GM10266 (cell line): ENCODE data around the gene CPA1.

Experiments used
- DNase-seq: peaks from one replicate; pipeline ENCODE4 v3.0.0; 2012; ENCODE audit errors: extremely low spot score
- TF ChIP-seq, protein P1 (sequence below): IDR thresholded peaks from 2 replicates; pipeline ENCODE4 v1.5.1; 2012; ENCODE audit warnings: mild to moderate bottlenecking, low read depth; ENCODE audit not compliant: control insufficient read depth, insufficient read depth; ENCODE audit errors: missing control alignments

Gene CPA1

DNA sequence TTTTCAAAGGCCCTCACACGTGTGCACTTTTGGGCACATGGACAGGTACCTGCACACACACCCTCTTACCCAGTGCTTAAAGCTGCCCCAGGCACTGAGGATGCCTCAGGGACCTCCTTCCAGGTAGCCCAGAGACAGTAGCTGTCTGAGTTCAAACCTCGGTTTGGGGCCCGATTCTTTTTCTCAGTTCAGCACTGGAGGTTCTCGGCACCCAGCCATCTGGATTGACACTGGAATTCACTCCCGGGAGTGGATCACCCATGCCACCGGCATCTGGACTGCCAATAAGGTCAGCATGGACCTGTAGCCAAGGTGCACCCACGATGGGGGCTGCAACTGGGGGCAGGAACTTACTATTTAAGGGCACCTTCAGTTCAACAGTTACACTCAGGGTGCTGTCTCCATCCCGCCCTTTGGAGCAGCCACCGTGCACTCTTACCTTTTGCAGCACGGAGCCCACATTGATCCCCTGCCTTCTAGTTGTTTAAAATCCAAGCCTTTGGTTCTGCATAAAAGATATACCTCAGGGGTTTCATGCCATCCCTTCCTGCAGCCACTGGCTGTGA is 18.0 kb upstream of the CPA1 start:
- no peak for DNase-seq
- TF ChIP-seq, protein P1, sequence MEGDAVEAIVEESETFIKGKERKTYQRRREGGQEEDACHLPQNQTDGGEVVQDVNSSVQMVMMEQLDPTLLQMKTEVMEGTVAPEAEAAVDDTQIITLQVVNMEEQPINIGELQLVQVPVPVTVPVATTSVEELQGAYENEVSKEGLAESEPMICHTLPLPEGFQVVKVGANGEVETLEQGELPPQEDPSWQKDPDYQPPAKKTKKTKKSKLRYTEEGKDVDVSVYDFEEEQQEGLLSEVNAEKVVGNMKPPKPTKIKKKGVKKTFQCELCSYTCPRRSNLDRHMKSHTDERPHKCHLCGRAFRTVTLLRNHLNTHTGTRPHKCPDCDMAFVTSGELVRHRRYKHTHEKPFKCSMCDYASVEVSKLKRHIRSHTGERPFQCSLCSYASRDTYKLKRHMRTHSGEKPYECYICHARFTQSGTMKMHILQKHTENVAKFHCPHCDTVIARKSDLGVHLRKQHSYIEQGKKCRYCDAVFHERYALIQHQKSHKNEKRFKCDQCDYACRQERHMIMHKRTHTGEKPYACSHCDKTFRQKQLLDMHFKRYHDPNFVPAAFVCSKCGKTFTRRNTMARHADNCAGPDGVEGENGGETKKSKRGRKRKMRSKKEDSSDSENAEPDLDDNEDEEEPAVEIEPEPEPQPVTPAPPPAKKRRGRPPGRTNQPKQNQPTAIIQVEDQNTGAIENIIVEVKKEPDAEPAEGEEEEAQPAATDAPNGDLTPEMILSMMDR = no peak

GRCh38 chr7:130363026-130363847 is 17.1 kb upstream of the CPA1 start:
- TF ChIP-seq, protein P1 = no peak
- DNase-seq = peak; percentile 32

DNA sequence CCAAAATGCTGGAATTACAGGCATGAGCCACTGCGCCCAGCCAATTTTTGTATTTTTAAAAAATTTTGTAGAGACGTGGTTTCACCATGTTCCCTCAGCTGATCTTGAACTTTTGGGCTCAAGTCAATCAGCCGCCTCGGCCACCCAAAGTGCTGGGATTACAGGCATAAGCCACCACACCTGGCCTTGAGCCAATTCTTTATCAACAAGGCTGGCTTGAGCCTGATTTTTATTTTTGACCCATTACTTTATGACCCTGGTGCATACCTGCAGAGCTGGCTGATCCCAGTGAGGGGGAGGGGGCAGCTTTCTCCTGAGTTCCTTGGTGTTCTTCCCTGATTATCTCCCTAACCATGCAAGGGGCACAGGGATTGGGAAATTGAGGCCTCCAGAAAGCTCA is 15.8 kb upstream of the CPA1 start:
- no peak for DNase-seq
- TF ChIP-seq, protein P1 = no peak

GRCh38 chr7:130365088-130365487 is 15.2 kb upstream of the CPA1 start:
- DNase-seq = no peak
- TF ChIP-seq, protein P1 = no peak

DNA sequence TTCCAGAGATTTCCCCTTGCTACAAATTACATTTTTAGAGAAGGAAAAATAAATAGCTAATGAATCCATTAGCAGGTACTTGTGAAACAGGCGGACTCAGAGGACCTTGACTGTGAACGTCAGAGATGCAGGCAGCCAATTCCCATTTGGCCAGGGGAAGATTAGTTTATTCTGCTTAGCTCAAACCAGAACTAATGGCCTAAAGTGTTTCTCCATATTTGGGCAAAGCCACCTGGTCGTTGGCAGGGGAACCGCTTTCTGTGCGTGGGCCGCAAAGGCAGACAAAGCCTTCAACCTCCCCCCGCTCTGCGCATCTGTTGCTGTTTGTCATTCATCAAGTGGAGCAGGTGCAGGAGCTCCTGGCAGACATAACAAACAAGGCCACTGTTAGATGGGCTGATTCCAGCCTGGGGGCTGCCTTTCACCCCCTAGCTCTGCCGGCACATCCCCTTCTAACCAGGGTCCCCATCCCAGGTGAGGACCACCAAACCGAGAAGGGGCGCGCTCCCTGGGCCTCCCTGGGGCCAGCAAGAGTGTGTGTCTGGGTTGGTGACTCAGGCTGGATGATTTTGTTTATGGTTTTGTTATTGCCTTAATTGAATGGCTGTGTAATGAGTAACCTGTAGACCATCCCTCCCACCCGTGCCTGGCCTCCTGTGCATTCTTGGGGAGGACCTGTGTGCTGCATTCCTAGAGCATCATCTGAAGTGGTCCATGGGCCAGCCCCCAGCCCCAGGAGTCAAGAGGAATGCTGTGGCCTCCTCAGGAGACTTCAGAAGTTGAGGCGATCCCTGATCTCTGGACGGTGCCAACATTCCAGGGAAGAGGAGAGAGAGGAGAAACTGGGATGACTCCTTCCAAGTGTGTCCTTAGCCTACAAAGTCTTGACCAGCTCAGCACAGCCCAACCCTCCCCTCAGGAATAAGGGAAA is 14.5 kb upstream of the CPA1 start:
- TF ChIP-seq, protein P1 = no peak
- no peak for DNase-seq

DNA sequence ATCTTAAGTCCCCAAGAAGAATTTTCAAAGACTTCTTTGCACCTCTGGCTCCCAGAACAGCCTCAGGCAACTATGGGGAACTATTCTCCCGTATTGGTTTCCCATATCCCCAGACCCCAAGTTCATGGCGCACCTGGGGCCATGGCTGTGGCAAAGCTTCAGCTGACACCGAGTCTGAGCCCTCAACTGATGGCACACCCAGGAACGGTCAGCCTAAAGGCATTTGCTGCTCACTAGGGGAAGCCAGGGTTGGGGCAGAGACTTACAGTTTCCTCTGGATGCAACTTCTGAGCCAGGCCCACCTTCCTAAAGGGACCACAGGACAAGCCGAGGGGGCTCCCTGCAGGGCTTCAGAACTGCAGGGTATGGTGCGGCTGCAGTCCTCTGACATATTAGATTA is 13.7 kb upstream of the CPA1 start:
- TF ChIP-seq, protein P1 = no peak
- no peak for DNase-seq
